ENCODE data around the gene IQGAP1. TPM values are rescaled to one million over a fixed set of nuclear protein-coding genes. Genes with fewer than 3 reads are reported as not detected.

The IQGAP1 gene
- total RNA-seq, 1 experiment from 2014 or later, result 264 TPM

GRCh38 chr15:90394748-90395442, 6.9 kb downstream of the IQGAP1 start:
- ChIA-PET CTCF (interaction anchor here (0.6 to 2.4 kb wide), 7 partner anchors 10 to 1488 kb away, joined by 3 to 14 read pairs (median 3); no protein-coding TSS in a partner anchor), POLR2A (interaction anchor here (0.8 to 2.1 kb wide), 5 partner anchors 8 to 45 kb away, joined by 3 to 12 read pairs (median 3); no protein-coding TSS in a partner anchor)
- TF ChIP-seq CTCF (IDR thresholded peaks at IDR 0.05; ENCODE audit: unreplicated experiment), result no peak
- no peak overlapping the region for H3K4me3 Mint-ChIP-seq (ENCODE audit: unreplicated experiment)
- no peaks in the 10 kb centered on the region for H3K27me3 Mint-ChIP-seq (ENCODE audit: insufficient read depth, unreplicated experiment)
- H3K27ac Mint-ChIP-seq (ENCODE audit: low read depth, unreplicated experiment), result peak overlapping the region; percentile 84
- BruUV-seq (replicated peaks), result no TSS peak
- H3K9me3 Mint-ChIP-seq (ENCODE audit: unreplicated experiment), result no peaks in the 10 kb centered on the region
- no peak for DNase-seq (ENCODE audit: unreplicated experiment)
- H3K4me1 Mint-ChIP-seq (ENCODE audit: insufficient read depth, unreplicated experiment), result peaks cover 54% of the 10 kb centered on the region
- peaks cover 63% of the 10 kb centered on the region for H3K36me3 Mint-ChIP-seq (ENCODE audit: insufficient read depth, unreplicated experiment)
- intact Hi-C loops (cut with micrococcal nuclease), result loop anchor here (5.0 kb wide), 1 partner anchor 87 kb away; no protein-coding TSS in a partner anchor

- no peak for DNase-seq (ENCODE audit: unreplicated experiment)
- BruUV-seq (replicated peaks), result no TSS peak
- Mint-ChIP-seq H3K9me3 (ENCODE audit: unreplicated experiment) (no peaks in the 10 kb centered on the region), H3K4me1 (ENCODE audit: insufficient read depth, unreplicated experiment) (peaks cover 46% of the 10 kb centered on the region), H3K36me3 (ENCODE audit: insufficient read depth, unreplicated experiment) (peaks cover 49% of the 10 kb centered on the region), H3K27ac (ENCODE audit: low read depth, unreplicated experiment) (peak overlapping the region; percentile 84), H3K27me3 (ENCODE audit: insufficient read depth, unreplicated experiment) (no peaks in the 10 kb centered on the region), H3K4me3 (ENCODE audit: unreplicated experiment) (no peak overlapping the region)
- POLR2A ChIA-PET, result interaction anchor here (0.5 to 2.1 kb wide), 6 partner anchors 17 to 48 kb away, joined by 3 to 12 read pairs (median 4); no protein-coding TSS in a partner anchor
- no peak for TF ChIP-seq CTCF (IDR thresholded peaks at IDR 0.05; ENCODE audit: unreplicated experiment)
- intact Hi-C loops (cut with micrococcal nuclease), result no loop called here
- CTCF ChIA-PET, result interaction anchor here (0.6 to 2.4 kb wide), 4 partner anchors 34 to 86 kb away, joined by 3 to 14 read pairs (median 4); no protein-coding TSS in a partner anchor
These were observed 8.3 kb downstream of the IQGAP1 start for GRCh38 chr15:90396321-90396720.

- peak overlapping the region; percentile 52 for H3K4me3 Mint-ChIP-seq (ENCODE audit: unreplicated experiment)
- BruUV-seq (replicated peaks), result TSS peak; percentile 97
- intact Hi-C loops (cut with micrococcal nuclease), result loop anchor here (2.0 kb wide), 1 partner anchor 21 kb away; no protein-coding TSS in a partner anchor
- H3K4me1 Mint-ChIP-seq (ENCODE audit: insufficient read depth, unreplicated experiment), result peaks cover 33% of the 10 kb centered on the region
- CTCF ChIA-PET, result interaction anchor here (0.6 to 1.7 kb wide), 5 partner anchors 14 to 252 kb away, joined by 3 to 5 read pairs (median 3); no protein-coding TSS in a partner anchor
- POLR2A ChIA-PET, result interaction anchor here (0.7 to 9.0 kb wide), 12 partner anchors 9 to 90 kb away, joined by 3 to 159 read pairs (median 19); partner anchors contain the start of genes IQGAP1 and ZNF774
- H3K27me3 Mint-ChIP-seq (ENCODE audit: insufficient read depth, unreplicated experiment), result no peaks in the 10 kb centered on the region
- no peaks in the 10 kb centered on the region for H3K9me3 Mint-ChIP-seq (ENCODE audit: unreplicated experiment)
- peak; percentile 58 for DNase-seq (ENCODE audit: unreplicated experiment)
- H3K36me3 Mint-ChIP-seq (ENCODE audit: insufficient read depth, unreplicated experiment), result peaks cover 35% of the 10 kb centered on the region
- H3K27ac Mint-ChIP-seq (ENCODE audit: low read depth, unreplicated experiment), result peak overlapping the region; percentile 87
- TF ChIP-seq CTCF (IDR thresholded peaks at IDR 0.05; ENCODE audit: unreplicated experiment), result no peak
These were observed 12.1 kb downstream of the IQGAP1 start for GRCh38 chr15:90400005-90400758.

Measured in MCF 10A (cell line).